VCaP (cell line): Measurements from ENCODE around the gene ATF7IP2.
"Not testable (repeated sequence)": the region's sequence is repeated elsewhere in the genome, so short reads cannot be mapped to it uniquely, and the experiment has no call there.

Experiments used
- H3K27ac ChIP-seq: fragments of 450-650 bp; 2 replicates; pipeline ENCODE4 v1.5.1; 2017
- TF ChIP-seq, protein P1 (sequence below): fragments of 450-650 bp; conservative IDR thresholded peaks from 2 replicates; pipeline ENCODE4 v1.5.1; 2017; ENCODE audit warnings: mild to moderate bottlenecking, moderate library complexity

ATF7IP2 gene

DNA sequence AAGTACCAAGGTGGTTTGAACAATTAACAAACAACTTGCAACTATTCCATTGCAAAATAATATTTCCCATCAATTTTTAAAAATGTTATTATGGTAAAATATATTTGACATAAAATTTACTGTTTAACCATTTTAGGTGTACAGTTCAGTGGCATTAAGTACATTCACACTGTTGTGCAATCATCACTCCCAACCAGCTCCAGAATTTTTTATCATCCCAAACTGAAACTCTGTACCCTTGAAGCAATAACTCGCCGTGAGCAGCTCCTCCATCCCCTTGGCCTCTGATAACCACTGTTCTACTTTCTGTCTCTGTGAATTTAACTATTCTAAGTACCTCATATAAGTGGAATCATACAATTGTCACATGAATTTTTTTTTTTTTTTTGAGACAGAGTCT lies 33.6 kb upstream of the ATF7IP2 start:
- TF ChIP-seq, protein P1, sequence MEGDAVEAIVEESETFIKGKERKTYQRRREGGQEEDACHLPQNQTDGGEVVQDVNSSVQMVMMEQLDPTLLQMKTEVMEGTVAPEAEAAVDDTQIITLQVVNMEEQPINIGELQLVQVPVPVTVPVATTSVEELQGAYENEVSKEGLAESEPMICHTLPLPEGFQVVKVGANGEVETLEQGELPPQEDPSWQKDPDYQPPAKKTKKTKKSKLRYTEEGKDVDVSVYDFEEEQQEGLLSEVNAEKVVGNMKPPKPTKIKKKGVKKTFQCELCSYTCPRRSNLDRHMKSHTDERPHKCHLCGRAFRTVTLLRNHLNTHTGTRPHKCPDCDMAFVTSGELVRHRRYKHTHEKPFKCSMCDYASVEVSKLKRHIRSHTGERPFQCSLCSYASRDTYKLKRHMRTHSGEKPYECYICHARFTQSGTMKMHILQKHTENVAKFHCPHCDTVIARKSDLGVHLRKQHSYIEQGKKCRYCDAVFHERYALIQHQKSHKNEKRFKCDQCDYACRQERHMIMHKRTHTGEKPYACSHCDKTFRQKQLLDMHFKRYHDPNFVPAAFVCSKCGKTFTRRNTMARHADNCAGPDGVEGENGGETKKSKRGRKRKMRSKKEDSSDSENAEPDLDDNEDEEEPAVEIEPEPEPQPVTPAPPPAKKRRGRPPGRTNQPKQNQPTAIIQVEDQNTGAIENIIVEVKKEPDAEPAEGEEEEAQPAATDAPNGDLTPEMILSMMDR, result no peak

DNA sequence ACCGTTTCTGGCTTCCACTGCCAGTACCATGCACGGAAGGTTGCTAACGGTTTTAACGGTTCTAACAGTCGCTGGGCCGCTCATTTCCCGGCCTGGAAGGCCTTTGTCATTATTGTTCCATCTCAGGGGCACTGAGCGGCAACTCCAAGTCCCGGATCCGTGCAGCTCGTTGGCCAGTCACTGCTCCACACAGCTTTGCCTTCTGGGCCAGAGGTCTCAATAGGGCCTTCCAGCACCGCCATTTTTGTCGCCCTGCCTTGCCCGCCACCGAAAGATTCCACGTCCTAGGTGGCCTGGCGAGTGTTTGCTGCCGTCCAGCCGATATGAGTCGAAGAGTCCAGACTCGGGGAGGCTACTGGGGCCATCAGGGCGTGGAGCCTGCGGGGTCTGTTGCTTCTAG lies 30.3 kb upstream of the ATF7IP2 start:
- TF ChIP-seq, protein P1, result no peak
- H3K27ac ChIP-seq, result no peak overlapping the region

More for the DNA sequence above, 33.6 kb upstream of the ATF7IP2 start:
- H3K27ac ChIP-seq, result no peak overlapping the region

DNA sequence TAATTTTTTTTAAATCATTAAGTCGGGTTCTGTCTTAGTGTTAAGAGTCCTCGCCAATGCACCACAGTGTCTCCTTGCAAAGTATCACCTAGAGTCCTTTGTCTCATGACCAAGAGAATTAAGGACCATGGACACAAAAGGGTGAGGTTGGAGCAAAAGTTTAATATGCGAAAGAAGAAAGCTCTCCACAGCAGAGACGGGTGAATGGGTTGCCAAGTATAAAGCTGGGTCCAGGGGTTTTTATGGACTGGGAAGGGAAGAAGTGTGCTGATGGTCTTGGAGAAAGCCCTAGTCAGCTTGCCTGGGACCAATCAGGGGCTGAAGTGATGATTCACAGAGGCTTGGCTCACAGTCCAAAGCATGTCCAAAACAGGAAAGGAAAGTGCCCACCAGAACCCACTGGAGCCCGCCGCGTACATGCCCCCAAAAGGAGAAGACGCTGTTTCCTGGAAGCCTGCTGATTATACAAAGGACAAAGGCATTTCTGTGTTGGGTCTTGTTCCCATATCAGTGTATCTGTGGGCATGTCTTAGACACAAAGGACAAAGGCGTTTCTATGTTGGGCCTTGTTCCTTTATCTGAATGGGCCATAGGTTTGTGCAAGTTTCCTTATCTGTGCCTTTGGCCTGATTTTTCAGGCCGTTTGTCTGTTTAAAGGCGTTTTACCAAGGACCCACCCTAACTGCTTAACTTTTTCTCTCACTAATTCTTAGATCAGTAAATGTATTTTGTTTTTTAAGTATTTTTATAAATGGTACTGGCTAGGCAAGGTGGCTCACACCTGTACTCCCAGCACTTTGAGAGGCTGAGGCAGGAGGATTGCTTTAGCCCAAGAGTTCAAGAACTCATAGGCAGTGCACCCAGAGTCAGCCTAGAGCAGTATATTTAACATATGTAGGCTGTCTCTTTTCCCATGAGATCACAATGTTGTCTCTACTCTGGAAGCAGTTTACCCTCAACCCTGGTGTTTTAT lies 28.7 kb upstream of the ATF7IP2 start:
- TF ChIP-seq, protein P1, result no peak
- H3K27ac ChIP-seq, result no peak overlapping the region

DNA sequence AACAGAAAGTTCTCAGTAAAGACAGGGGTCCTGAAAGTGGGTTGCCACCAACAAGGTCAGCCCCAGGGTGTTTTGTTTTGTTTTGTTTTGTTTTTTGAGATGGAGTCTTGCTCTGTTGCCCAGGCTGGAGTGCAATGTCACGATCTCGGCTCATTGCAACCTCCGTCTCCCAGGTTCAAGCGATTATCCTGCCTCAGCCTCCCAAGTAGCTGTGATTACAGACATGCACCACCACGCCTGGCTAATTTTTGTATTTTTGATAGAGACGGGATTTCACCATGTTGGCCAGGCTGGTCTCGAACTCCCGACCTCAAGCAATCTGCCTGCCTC lies 24.1 kb upstream of the ATF7IP2 start:
- not testable (repeated sequence) for H3K27ac ChIP-seq

DNA sequence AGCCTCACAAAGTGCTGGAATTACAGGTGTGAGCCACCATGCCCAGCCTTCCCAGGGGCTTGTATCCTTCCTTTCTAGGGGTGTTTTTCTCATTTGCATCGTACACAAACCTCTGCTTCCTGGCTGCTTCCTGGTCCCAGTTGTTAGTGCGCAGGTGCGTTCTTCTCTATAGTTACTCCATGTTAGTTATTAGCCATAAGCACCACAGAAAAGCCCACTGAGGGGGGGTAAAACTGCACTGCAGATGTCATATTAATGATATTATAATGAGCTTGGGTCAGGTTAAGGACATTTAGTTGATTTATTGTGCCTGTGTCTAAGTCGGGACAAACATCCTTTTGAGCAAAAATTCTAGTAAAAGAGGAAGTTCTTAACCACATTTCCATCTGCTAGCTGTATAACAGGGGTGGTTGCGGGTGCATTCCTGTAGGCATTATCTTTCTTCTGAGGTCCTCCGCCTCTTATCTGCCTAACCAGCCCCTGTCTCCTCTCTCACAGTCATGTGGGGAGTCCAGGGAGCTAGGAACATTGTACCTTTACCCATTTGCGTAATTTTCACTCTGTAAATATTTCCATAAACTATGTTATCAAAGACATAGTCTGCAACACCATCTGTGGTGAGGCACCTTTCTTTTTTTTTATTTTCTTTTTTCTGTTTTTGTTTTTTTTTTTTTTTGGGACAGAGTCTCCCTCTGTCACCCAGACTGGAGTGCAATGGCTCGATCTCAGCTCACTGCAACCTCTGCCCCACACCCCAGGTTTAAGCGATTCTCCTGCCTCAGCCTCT lies 23.6 kb upstream of the ATF7IP2 start:
- TF ChIP-seq, protein P1, result no peak
- H3K27ac ChIP-seq, result no peak overlapping the region

DNA sequence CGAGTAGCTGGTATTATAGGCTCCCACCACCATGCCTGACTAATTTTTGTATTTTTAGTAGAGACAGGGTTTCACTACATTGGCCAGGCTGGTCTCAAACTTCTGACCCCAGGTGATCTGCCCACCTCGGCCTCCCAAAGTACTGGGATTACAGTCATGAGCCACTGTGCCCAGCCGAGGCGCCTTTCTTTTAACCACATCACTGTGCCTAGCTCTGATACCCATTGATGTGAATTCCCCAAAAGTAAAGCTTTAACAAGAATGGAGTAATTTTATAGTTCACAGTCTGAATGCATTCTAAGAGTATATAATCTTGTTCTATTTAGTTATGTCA lies 23.0 kb upstream of the ATF7IP2 start:
- H3K27ac ChIP-seq, result not testable (repeated sequence)

DNA sequence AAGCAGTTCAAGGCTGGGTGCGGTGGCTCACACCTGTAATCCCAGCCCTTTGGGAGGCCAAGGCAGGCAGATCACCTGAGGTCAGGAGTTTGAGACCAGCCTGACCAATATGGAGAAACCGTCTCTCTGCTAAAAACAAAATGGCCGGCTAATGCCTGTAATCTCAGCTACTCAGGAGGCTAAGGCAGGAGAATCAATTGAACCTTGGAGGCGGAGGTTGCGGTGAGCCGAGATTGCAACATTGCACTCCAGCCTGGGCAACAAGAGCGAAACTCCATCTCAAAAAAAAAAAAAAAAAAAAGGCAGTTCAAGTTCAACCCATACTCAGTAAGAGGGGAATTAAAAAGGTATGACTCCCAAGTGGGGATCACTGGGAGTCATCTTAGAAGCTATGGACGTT lies 19.2 kb upstream of the ATF7IP2 start:
- not testable (repeated sequence) for H3K27ac ChIP-seq

DNA sequence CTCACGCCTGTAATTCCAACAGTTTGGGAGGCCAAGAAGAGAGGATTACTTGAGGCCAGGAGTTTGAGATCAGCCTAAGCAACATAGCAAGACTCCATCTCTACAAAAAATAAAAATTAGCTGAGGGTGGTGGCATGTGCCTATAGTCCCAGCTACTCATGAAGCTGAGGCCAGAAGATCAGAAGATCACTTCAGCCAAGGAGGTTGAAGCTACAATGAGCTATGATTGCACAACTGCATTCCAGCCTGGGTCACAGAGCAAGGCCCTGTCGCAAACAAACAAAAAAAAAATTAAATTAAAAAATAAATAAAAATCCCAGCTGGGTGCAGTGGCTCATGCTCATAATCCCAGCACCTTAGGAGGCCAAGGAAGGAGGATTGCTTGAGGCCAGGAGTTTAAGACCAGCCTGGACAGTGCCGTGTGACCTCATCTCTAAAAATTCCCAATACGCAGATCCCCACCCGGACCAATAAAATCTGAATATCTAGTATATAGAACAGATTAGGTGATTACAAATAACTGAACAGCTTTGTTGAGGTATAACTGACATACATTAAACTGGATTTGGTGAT lies 18.2 kb upstream of the ATF7IP2 start:
- TF ChIP-seq, protein P1, result no peak
- no peak overlapping the region for H3K27ac ChIP-seq

DNA sequence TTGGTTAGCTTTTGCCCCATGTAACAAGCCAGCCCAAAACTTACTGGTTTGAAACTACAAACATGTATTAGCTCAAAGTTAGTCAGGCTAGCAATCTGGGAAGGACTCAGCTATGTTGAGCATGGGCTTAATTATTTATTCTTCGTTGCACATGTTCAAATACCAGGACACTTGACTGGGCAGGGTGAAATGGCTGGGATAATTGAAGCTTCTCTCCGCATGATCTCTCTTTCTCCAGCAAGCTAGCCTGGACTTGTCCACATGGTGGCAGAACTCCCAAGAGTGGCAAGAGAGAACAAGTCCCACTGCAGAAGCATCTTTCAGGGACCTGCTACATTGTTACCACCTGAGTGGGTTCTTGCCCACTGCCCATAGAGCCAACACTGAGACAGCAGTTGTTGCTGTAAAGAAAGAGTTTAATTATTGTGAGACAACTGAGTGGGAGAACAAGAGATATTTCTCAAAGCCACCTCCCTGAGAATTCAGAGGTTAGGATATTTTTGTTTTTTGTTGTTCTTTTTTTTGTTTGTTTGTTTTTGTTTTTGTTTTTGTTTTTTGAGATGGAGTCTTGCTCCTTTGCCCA lies 16.8 kb upstream of the ATF7IP2 start:
- TF ChIP-seq, protein P1, result no peak; the same call in 1 of the 2 replicates
- H3K27ac ChIP-seq, result no peak overlapping the region
